Fibroblast of lung (primary cell): ENCODE measurements around the gene OR5AN1. TPM values are rescaled to one million over a fixed set of nuclear protein-coding genes. Genes with fewer than 3 reads are reported as not detected.

ENCODE experiments used
- DNase-seq, 2 donors: peaks; one replicate each; pipeline versions ENCODE4 v3.0.0 to v3.0.0-alpha.2; 2010; ENCODE audit warnings: low read depth in 2 of 2
- H2AFZ ChIP-seq: 2 replicates; pipeline ENCODE4 v1.5.1; 2012; ENCODE audit warnings: low read length, control low read depth, inconsistent platforms
- H3K27ac ChIP-seq: 2 replicates; pipeline ENCODE4 v1.5.1; 2011; ENCODE audit warnings: low read length, control low read depth; ENCODE audit not compliant: insufficient read depth
- H3K27me3 ChIP-seq: 2 replicates; pipeline ENCODE4 v1.5.1; 2011; ENCODE audit warnings: mild to moderate bottlenecking, low read length; ENCODE audit not compliant: control insufficient read depth, insufficient read depth
- H3K36me3 ChIP-seq: 2 replicates; pipeline ENCODE4 v1.5.1; 2011; ENCODE audit warnings: low read length; ENCODE audit not compliant: control insufficient read depth, insufficient read depth
- H3K4me1 ChIP-seq: 2 replicates; pipeline ENCODE4 v1.5.1; 2011; ENCODE audit warnings: low read length; ENCODE audit not compliant: control insufficient read depth, insufficient read depth; ENCODE audit errors: extremely low read depth
- H3K4me2 ChIP-seq: 2 replicates; pipeline ENCODE4 v1.5.1; 2011; ENCODE audit warnings: low read length, control low read depth; ENCODE audit not compliant: insufficient read depth; ENCODE audit errors: extremely low read depth
- H3K4me3 ChIP-seq, 4 experiments: fragments of 200-600 bp in 1 of 4; sonication (generic) in 1 of 4; replicated peaks in 1 of 4; 2 replicates each; pipeline ENCODE4 v1.5.1; 2011 to 2016; ENCODE audit warnings: low read length in 4 of 4, low read depth in 3 of 4, mild to moderate bottlenecking in 3 of 4, control low read depth in 2 of 4, inconsistent platforms in 1 of 4, mixed read lengths in 1 of 4; ENCODE audit not compliant: insufficient read depth in 1 of 4; ENCODE audit errors: control extremely low read depth in 1 of 4
- H3K79me2 ChIP-seq: 2 replicates; pipeline ENCODE4 v1.5.1; 2012; ENCODE audit warnings: mild to moderate bottlenecking, low read length, inconsistent platforms; ENCODE audit not compliant: control insufficient read depth, insufficient read depth
- H3K9ac ChIP-seq: 2 replicates; pipeline ENCODE4 v1.5.1; 2011; ENCODE audit warnings: mild to moderate bottlenecking, low read length, control low read depth; ENCODE audit not compliant: insufficient read depth
- H3K9me3 ChIP-seq: 2 replicates; pipeline ENCODE4 v1.5.1; 2012; ENCODE audit warnings: low read depth, low read length; ENCODE audit not compliant: control insufficient read depth, insufficient read depth
- H4K20me1 ChIP-seq: 2 replicates; pipeline ENCODE4 v1.5.1; 2011; ENCODE audit warnings: low read length; ENCODE audit not compliant: control insufficient read depth, insufficient read depth; ENCODE audit errors: extremely low read depth
- CTCF ChIP-seq, 2 donors: IDR thresholded peaks in 1 of 2; conservative IDR thresholded peaks in 1 of 2; 1 replicate in 1 of 2; 2 replicates in 1 of 2; pipeline ENCODE4 v1.5.1; 2011 to 2012; ENCODE audit warnings: low read length in 2 of 2, control low read depth in 1 of 2, inconsistent platforms in 1 of 2, low read depth in 1 of 2, mild to moderate bottlenecking in 1 of 2
- EZH2 ChIP-seq: IDR thresholded peaks from 2 replicates; pipeline ENCODE4 v1.5.1; 2012; ENCODE audit warnings: low read length, control low read depth, mild to moderate bottlenecking; ENCODE audit errors: missing control alignments
- polyA plus RNA-seq, 2 donors: library from polyadenylated mRNA; depleted of rRNA in 1 of 2; stranded (reverse) in 1 of 2; unstranded in 1 of 2; fragments of >200 nt; gene quantifications; 2 replicates each; pipeline ENCODE4 v1.2.1, GENCODE V29; 2011 to 2012; ENCODE audit warnings: missing spikeins in 1 of 2
- total RNA-seq: library from RNA; depleted of rRNA; stranded (reverse); fragments of >200 nt; gene quantifications from 2 replicates; pipeline ENCODE4 v1.2.1, GENCODE V29; 2014

Gene OR5AN1
- total and polyA plus RNA-seq, 2 donors (not counting 1 experiment from before 2014, with no cell fraction given), result not detected

DNA sequence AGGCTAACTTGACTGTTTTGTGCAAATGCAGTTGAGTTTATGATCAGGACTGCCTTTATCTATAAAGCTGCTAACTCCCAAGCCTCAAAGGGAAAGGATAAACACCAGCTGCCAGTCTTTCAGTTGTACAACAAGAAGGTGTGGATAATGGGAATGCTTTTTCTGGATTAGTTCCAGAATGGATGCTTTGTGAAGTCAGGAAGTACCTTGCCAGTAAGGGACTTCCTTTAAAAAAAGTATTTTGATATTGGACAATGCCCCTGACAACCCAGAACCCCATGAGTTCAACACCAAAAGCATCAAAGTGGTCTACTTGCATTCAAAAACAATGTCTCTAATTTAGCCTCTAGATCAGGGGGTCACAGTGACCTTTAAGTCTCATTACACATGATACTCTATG lies 35.5 kb downstream of the OR5AN1 start:
- no peaks in the 10 kb centered on the region for H3K4me1 ChIP-seq
- H3K36me3 ChIP-seq, result no peaks in the 10 kb centered on the region
- H3K4me3 ChIP-seq, result no peak overlapping the region
- H3K9me3 ChIP-seq, result no peaks in the 10 kb centered on the region
- no peaks in the 10 kb centered on the region for H3K79me2 ChIP-seq
- no peak for DNase-seq
- TF ChIP-seq CTCF (conservative IDR thresholded peaks at IDR 0.05 in 1 of 2, IDR thresholded peaks at IDR 0.05 in 1 of 2; ENCODE audit: low read depth in 1 of 2, low read length in 2 of 2), result no peak
- TF ChIP-seq EZH2, result no peak
- H2AFZ ChIP-seq, result no peak overlapping the region
- H3K27ac ChIP-seq, result no peak overlapping the region
- H3K4me2 ChIP-seq, result no peak overlapping the region
- no peaks in the 10 kb centered on the region for H4K20me1 ChIP-seq
- H3K27me3 ChIP-seq, result no peaks in the 10 kb centered on the region
- H3K9ac ChIP-seq, result no peak overlapping the region

- no peaks in the 10 kb centered on the region for H3K27me3 ChIP-seq
- TF ChIP-seq CTCF (conservative IDR thresholded peaks at IDR 0.05 in 1 of 2, IDR thresholded peaks at IDR 0.05 in 1 of 2; ENCODE audit: low read depth in 1 of 2, low read length in 2 of 2), result no peak
- no peak for TF ChIP-seq EZH2
Measured at GRCh38 chr11:59400461-59401261, 42.0 kb downstream of the OR5AN1 start.

DNA sequence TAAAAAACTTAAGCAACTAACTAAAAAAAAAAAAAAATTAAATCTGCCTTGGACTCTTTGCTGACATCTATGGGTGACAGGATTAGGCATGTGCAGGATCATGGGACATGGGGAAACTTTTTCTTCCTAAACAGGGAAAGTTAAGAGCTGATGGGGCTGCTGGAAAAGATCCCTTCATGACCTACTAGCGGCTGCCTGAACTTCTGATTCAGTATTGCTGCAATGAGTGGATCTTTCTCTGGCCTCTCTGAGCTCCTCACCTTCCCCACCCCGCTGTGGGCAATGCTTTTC lies 42.5 kb downstream of the OR5AN1 start:
- Histone ChIP-seq H3K79me2 (no peaks in the 10 kb centered on the region), H2AFZ (no peak overlapping the region), H3K4me2 (no peak overlapping the region), H3K36me3 (no peaks in the 10 kb centered on the region), H3K27ac (no peak overlapping the region), H3K9ac (no peak overlapping the region), H3K27me3 (no peaks in the 10 kb centered on the region), H3K4me1 (no peaks in the 10 kb centered on the region), H3K9me3 (no peaks in the 10 kb centered on the region), H4K20me1 (no peaks in the 10 kb centered on the region), H3K4me3 (no peak overlapping the region)
- TF ChIP-seq CTCF (conservative IDR thresholded peaks at IDR 0.05 in 1 of 2, IDR thresholded peaks at IDR 0.05 in 1 of 2; ENCODE audit: low read depth in 1 of 2, low read length in 2 of 2) (no peak), EZH2 (no peak)
- DNase-seq, result no peak

More at GRCh38 chr11:59400461-59401261, 42.0 kb downstream of the OR5AN1 start:
- H3K9ac ChIP-seq, result no peak overlapping the region
- H3K9me3 ChIP-seq, result no peaks in the 10 kb centered on the region
- H3K79me2 ChIP-seq, result no peaks in the 10 kb centered on the region
- H3K4me3 ChIP-seq, result no peak overlapping the region
- no peak overlapping the region for H2AFZ ChIP-seq
- no peaks in the 10 kb centered on the region for H3K36me3 ChIP-seq
- no peak for DNase-seq
- H3K4me1 ChIP-seq, result no peaks in the 10 kb centered on the region
- no peak overlapping the region for H3K4me2 ChIP-seq
- no peak overlapping the region for H3K27ac ChIP-seq
- H4K20me1 ChIP-seq, result no peaks in the 10 kb centered on the region
